Left cardiac atrium (tissue), 4 donors: Measurements from ENCODE around the gene CILP2. TPM values are rescaled to one million over a fixed set of nuclear protein-coding genes. Genes with fewer than 3 reads are reported as not detected.

Experiments
- ATAC-seq, 2 donors: fragments of 200-7000 bp; cut with Tn5 transposase; one replicate each; pipeline ENCODE4 v1.9.1; 2020; ENCODE audit warnings: mild to moderate bottlenecking in 2 of 2, moderate library complexity in 2 of 2
- DNase-seq: peaks from one replicate; pipeline ENCODE4 v3.0.0-alpha.2; 2020
- intact Hi-C, 2 donors: fragments of 100-400 bp; cut with DNase I; formaldehyde crosslinking; loops; one replicate each; pipeline versions ENCODE4 v1.14.1 to v1.15.1; 2022 to 2023
- total RNA-seq, 2 donors: library from RNA; stranded (reverse); fragmentation: NEBNext Ultra II Directional; extraction: Animal tissue kit (Norgen Biotek cat#: 25700); gene quantifications; one replicate each; pipeline ENCODE4 v1.2.1, GENCODE V29; 2021
- donor health status: DM: no; HTN: yes; CAD: no.
- donor health status: DM: no; HTN: yes; CAD: no; lungs with severe emphysema.
- donor health status: DM: yes; HTN: yes; CAD: no.
- donor health status: Dilated cardiomyopathy.

Gene CILP2
- total RNA-seq, 2 donors from 2014 or later: 0.32 to 0.71 TPM

- no peak for DNase-seq
- ATAC-seq: no peak
- intact Hi-C loops: no loop called here
Measured at GRCh38 chr19:19527674-19528625, 10.1 kb upstream of the CILP2 start.

GRCh38 chr19:19528721-19529490 is 9.2 kb upstream of the CILP2 start, which contains the start of gene YJEFN3:
YJEFN3 (plus strand) TSS chr19:19528911; CDS start chr19:19528933, 22 bp downstream.
- ATAC-seq (peak; percentile 39 to 40), DNase-seq (no peak)
- intact Hi-C loops: no loop called here

- ATAC-seq (no peak), DNase-seq (no peak)
- intact Hi-C loops: loop anchor here (5.0 kb wide), 2 partner anchors 117 to 427 kb away; no protein-coding TSS in a partner anchor
Measured at GRCh38 chr19:19529783-19530422, 8.2 kb upstream of the CILP2 start.

GRCh38 chr19:19530423-19530804 is 7.7 kb upstream of the CILP2 start:
- intact Hi-C loops: loop anchor here (5.0 kb wide), 2 partner anchors 117 to 427 kb away; no protein-coding TSS in a partner anchor
- ATAC-seq (no peak), DNase-seq (no peak)

- DNase-seq: no peak
- no peak for ATAC-seq
- intact Hi-C loops: loop anchor here (5.0 kb wide), 2 partner anchors 116 to 426 kb away; no protein-coding TSS in a partner anchor
Measured at GRCh38 chr19:19530889-19531288, 7.2 kb upstream of the CILP2 start.

- DNase-seq (peak; percentile 90), ATAC-seq (peak; percentile 71 to 75)
- intact Hi-C loops: loop anchor here (5.0 kb wide), 2 partner anchors 115 to 425 kb away; no protein-coding TSS in a partner anchor
Measured at GRCh38 chr19:19531951-19532805, 5.9 kb upstream of the CILP2 start.

GRCh38 chr19:19532806-19533701 is 5.0 kb upstream of the CILP2 start:
- intact Hi-C loops: loop anchor here (1.0 to 5.0 kb wide), 3 partner anchors 111 to 424 kb away; no protein-coding TSS in a partner anchor
- no peak for ATAC-seq

GRCh38 chr19:19533841-19534240 is 4.2 kb upstream of the CILP2 start:
- intact Hi-C loops: loop anchor here (1.0 to 5.0 kb wide), 3 partner anchors 110 to 423 kb away; no protein-coding TSS in a partner anchor
- ATAC-seq (no peak), DNase-seq (no peak)

More at GRCh38 chr19:19532806-19533701, 5.0 kb upstream of the CILP2 start:
- DNase-seq: no peak

GRCh38 chr19:19534556-19535265 is 3.4 kb upstream of the CILP2 start:
- no peak for ATAC-seq
- DNase-seq: no peak
- intact Hi-C loops: loop anchor here (5.0 kb wide), 2 partner anchors 113 to 423 kb away; no protein-coding TSS in a partner anchor

GRCh38 chr19:19535311-19536191 is 2.5 kb upstream of the CILP2 start:
- intact Hi-C loops: no loop called here

GRCh38 chr19:19537075-19538048 is 703 bp upstream of the CILP2 start:
- ATAC-seq: no peak
- DNase-seq: no peak
- intact Hi-C loops: no loop called here

More at GRCh38 chr19:19535311-19536191, 2.5 kb upstream of the CILP2 start:
- no peak for DNase-seq
- no peak for ATAC-seq

- ATAC-seq: peak in 1 of 2 donors; percentile 1
- intact Hi-C loops: no loop called here
- no peak for DNase-seq
Measured at GRCh38 chr19:19538785-19539166, 711 bp downstream of the CILP2 start.

- intact Hi-C loops: no loop called here
- ATAC-seq (no peak), DNase-seq (no peak)
Measured at GRCh38 chr19:19539698-19540063, 1.6 kb downstream of the CILP2 start.

GRCh38 chr19:19540064-19540714 is 2.1 kb downstream of the CILP2 start:
- ATAC-seq (peak; percentile 24 to 50), DNase-seq (peak; percentile 76)
- intact Hi-C loops: no loop called here
